Inflammatory macrophage (primary cell): ENCODE data around the gene ZC3H13.

Experiments used
- DNase-seq, 2 donors: peaks; one replicate each; pipeline ENCODE4 v3.0.0-alpha.2; 2020 to 2022

Gene ZC3H13

GRCh38 chr13:46063292-46063691 is 10.7 kb upstream of the ZC3H13 start:
- DNase-seq: no peak

GRCh38 chr13:46062185-46062584 is 9.6 kb upstream of the ZC3H13 start:
- DNase-seq: peak; percentile 21 to 48

GRCh38 chr13:46059405-46059804 is 6.9 kb upstream of the ZC3H13 start:
- no peak for DNase-seq

- DNase-seq: no peak
Measured at GRCh38 chr13:46058268-46058667, 5.7 kb upstream of the ZC3H13 start.

GRCh38 chr13:46057256-46058015 is 4.9 kb upstream of the ZC3H13 start:
- peak; percentile 39 to 75 for DNase-seq

- DNase-seq: no peak
Measured at GRCh38 chr13:46053162-46054012, 841 bp upstream of the ZC3H13 start.

GRCh38 chr13:46051968-46052318 is 603 bp downstream of the ZC3H13 start:
- no peak for DNase-seq

- DNase-seq: no peak
Measured at GRCh38 chr13:46050771-46051170, 1.8 kb downstream of the ZC3H13 start.

GRCh38 chr13:46045424-46045823 is 7.1 kb downstream of the ZC3H13 start:
- no peak for DNase-seq

- no peak for DNase-seq
Measured at GRCh38 chr13:46043647-46044046, 8.9 kb downstream of the ZC3H13 start.

GRCh38 chr13:46041419-46041839 is 11.1 kb downstream of the ZC3H13 start:
- no peak for DNase-seq

- no peak for DNase-seq
Measured at GRCh38 chr13:46040763-46041162, 11.8 kb downstream of the ZC3H13 start.

GRCh38 chr13:46039411-46040182 is 12.9 kb downstream of the ZC3H13 start:
- DNase-seq: no peak

- DNase-seq: no peak
Measured at GRCh38 chr13:46038296-46038695, 14.2 kb downstream of the ZC3H13 start.

- no peak for DNase-seq
Measured at GRCh38 chr13:46035066-46035465, 17.5 kb downstream of the ZC3H13 start.

- DNase-seq: no peak
Measured at GRCh38 chr13:46032341-46032740, 20.2 kb downstream of the ZC3H13 start.

- no peak for DNase-seq
Measured at GRCh38 chr13:46031581-46032263, 20.8 kb downstream of the ZC3H13 start.

GRCh38 chr13:46025157-46025556 is 27.4 kb downstream of the ZC3H13 start:
- DNase-seq: no peak

GRCh38 chr13:46022481-46022880 is 30.1 kb downstream of the ZC3H13 start:
- no peak for DNase-seq

- DNase-seq: no peak
Measured at GRCh38 chr13:46016216-46016615, 36.3 kb downstream of the ZC3H13 start.

- DNase-seq: peak; percentile 40 to 97
Measured at GRCh38 chr13:46015366-46015765, 37.2 kb downstream of the ZC3H13 start.

- no peak for DNase-seq
Measured at GRCh38 chr13:46012404-46012803, 40.1 kb downstream of the ZC3H13 start.

GRCh38 chr13:46010148-46010547 is 42.4 kb downstream of the ZC3H13 start:
- DNase-seq: no peak
